ENCODE results near the gene CTRL.

CTRL gene

DNA sequence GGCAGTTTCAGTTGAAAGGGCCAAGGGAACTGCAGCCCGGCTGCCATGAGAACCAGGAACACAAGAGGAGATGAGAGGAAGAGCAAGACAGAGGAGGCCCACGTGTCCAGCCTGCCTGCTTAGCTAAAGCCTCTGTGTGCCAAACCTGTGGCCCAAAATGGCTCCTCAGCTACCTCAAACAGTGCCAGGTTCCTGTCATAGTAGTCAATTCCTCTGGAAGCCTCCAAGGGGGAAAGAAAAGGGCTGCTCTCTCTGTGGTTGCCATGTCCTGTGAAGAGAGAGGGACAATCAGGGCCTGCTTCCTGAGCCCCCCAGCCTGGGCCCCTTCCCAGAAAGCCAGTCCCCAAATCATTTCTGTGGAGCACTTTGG, 31.6 kb upstream of the CTRL start:
- no peak for DNase-seq (ENCODE audit: low read depth)

DNA sequence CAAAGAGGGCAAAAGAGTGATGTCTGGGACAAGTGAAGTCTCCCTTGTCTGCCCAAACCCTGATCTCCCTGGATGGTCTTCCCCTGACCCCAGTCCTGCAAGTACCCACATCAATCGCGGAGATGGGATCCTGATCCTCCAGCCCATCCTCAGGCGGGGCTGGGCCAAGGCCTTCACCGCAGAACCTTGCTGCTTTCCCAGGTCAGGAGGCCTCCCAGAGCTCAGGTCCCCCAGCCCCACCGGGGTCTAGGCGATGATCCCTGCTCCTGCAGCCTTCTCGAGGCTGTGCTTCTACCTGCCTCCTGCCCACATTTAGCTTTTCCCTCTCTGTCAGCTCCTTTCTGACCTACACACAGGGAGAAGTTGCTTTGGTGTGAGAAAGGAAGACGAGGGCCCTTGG, 30.5 kb upstream of the CTRL start:
- DNase-seq (ENCODE audit: low read depth), result no peak

DNA sequence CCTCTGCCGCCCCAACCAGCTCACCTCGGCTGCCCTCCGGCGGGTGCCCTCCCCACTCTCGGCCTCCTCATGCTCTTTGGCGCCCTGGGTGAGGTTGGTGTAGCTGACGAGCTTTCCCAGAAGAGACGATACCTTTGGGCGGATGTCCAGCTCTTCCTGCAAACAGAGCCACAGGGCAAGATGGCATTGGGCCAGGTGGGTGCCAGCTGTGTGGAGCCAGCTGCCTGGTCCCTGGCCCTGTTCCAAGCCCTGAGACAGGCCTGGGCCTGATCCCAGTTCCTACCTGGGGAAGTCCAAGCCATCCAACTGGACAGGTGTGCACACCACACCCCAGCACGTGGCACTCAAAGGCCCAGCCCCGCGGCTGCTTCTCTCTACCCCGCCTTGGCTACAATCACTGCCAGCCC, 29.9 kb upstream of the CTRL start:
- no peak for DNase-seq (ENCODE audit: low read depth)

DNA sequence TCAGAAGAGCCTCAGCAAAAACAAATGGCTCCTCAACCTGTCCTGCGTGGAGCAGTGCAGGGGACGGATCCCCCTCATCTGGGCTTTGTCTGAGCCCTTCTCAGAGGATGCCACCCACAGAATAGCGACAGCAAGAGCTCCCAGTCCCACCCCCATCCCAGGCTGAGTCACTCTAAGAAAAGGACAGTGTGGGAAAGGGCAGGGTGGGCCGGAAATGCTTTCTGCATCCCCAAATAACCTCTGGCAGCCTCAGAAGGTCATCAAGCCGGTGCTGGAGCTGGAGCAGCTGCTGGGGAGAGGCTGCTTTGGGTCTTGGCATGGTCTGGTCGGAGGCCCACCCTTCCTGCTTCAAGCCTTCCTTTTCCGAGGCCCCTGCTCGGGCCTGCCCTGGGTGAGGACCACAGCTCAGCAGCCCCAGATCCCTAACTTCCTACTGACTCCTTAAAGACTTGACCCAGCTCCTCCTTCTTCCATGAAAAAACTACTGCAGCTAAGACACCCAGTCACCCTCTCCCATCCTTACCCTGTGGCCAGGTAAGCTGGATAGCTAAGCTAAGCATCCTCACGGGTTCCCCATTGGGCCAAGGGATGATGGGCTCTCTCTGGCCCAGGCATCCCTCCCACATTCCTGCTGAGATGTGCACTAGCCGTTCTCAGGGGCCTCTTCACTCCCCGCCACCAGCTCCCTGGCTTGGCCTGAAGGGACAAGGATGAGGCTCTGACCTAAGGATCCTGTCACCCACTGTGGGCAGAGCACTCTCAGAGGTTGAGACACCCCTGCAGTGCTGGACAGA, 28.1 kb upstream of the CTRL start:
- no peak for DNase-seq (ENCODE audit: low read depth)

DNA sequence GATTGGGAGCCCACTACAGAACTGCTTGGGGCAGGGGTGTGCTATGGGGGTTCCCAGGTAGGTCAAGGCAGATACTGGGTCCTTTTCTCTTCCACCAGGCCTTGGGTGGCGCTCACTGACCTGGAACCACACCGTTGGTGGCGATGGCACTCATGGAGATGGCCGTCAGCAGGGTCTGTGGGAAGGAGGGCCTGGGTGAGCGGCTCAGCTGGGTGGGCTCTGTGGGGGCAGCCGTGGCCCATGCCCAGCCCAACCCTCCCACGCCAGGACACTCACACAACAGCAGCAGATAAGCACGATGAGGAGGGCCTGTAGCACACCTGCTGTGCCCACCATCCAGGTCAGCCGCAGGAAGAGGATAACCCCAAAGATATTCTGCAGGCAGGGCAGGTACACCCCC, 26.0 kb upstream of the CTRL start:
- no peak for DNase-seq (ENCODE audit: low read depth)

DNA sequence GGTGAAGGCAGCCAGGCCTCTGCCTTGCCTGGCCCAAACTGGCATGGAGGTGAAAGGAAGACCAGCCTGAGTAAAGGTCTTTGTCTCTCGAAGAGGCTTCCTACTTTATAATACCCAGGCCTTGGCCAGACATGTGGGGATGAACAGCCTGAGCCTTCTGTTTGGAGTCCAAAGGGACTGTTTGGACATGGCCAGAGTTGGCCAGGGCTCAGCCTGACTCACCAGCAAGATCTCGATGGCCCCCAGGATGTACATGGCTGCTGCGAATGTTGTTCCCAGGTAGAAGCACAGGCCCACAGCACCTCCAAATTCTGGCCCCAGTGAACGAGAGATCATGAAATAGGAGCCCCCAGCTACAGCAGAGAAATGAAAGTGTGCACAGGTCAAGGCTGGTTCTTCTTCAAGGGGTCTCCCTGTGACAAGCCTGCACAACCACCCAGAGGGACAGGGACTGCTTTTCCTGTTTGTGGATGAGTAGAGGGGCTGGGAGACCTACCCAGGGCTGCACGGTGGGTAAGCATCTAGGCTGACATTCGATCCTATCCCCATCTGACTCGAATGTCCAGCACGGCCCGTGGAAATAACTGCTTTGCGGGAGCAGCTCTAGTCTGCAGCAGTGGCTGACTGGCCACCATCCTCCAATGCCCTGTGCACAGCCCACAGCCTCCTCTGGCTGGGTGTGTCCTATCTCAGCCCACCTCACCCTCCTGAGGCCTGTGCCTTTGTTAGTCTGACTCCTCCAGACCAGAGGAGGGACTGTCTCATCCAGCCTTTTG, 22.9 kb upstream of the CTRL start:
- no peak for DNase-seq (ENCODE audit: low read depth)

DNA sequence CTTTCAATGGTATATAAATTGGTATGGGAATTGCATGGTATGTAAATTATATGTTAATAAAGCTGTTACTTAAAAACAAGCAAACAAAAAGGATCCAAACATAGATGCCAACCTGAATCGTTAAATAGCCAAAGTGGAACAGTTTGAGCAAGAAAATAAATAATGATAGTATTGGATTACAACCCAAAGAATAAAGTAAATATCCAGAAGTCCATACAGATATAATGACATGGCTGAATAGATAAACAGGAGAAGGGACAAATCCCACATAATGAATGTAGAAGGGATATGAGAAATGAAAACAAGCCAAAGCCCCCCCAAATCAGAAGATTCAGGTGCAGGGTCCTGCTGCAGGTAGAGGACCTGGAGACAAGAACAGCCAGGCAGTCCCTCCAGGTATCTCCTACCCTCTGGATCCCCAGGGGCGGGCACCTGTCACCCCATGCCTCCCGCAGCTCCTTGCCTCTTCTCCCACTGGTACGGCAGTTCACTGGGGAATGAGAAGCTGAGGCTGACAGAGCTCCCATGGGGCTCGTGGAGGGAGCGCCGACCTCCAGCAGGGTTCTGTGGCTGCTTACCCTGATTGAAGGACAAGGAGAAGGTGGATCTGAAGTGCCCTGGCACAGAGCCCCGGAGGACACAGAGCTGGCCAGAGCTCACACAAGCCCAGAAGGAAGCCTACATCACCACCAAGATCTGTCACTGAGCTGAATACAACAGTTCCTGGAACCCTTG, 22.1 kb upstream of the CTRL start:
- no peak for DNase-seq (ENCODE audit: low read depth)

DNA sequence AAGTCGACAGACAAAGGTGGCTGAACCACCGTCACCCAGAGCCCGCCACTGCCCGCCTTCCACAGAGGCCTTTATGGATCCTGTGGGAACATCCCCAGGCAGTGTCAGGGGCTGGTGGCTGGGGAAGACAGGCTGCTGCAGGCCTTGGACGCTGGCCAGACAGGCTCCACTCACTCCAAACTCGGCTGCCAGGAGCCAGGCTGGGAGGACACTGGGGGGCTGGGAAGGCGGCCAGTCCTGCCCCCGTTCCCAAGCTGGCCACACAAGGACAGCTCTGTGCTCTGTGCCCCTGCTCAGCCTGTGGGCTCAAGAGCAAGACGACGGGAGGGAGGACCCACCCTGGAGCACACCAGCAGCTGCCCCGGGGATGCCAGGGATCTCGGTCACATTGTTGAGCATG, 19.8 kb upstream of the CTRL start:
- DNase-seq (ENCODE audit: low read depth), result no peak

DNA sequence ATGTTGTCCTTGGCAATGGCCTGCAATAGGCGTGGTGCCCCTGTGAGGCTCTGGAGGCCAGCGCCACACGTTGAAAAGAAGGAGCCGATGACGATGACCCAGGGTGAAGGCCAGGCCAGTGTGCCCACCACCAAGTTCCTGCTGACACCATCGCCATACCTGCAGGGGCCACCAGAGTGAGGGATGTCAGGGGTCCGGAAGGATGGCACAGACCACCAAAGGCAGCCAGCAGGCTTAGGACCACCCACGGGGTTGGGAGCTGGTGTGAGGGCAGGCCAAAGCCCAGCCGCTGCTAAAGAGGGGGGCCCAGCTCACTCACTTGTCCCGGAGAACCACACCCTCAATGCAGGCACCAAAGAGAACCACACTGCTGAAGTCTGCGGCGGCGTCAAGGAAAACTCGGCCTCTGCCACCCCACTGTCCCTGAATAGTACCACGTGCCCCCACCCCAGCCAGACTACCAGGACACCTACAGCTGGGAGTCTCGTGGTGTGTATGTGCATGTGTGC, 18.7 kb upstream of the CTRL start:
- DNase-seq (ENCODE audit: low read depth), result no peak

DNA sequence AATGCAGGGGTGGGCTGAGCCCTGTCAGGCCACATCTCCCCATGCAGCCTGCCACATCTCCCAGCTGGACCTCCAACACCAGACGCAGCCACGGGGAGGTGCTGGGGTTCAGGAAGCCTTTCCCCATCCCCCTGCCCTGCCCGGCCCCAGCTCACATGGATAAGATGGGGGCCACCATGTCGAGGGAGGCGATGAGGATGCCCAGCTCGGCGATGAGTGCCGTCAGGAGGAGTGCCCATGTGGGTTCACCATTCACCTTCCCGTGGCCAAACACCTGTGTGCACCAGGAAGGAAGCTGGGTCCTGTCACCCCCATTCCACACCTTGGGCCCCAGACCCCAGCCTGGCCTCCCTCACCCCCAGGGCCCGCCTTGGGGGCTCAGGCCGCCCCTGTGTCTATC, 18.0 kb upstream of the CTRL start:
- DNase-seq (ENCODE audit: low read depth), result no peak

DNA sequence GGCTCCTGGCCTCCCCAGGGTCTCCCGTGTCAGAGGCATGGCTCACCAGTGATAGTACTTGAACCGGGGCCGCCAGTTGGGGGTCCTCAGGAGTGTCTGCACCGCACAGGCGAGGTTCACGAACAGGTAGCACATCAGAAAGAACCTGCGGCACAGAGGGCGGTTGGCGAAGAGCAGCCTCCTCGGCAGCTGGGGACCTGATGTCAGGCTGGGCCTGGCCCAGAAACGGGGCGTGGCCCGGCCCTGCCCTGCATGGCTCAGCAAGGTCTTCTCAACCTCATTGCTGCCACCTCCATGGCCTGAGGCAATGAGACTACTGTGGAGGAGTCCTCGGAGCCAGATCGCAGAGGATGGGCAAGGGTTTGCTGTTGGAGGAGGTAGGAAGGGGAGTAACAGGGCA, 16.4 kb upstream of the CTRL start:
- DNase-seq (ENCODE audit: low read depth), result no peak

DNA sequence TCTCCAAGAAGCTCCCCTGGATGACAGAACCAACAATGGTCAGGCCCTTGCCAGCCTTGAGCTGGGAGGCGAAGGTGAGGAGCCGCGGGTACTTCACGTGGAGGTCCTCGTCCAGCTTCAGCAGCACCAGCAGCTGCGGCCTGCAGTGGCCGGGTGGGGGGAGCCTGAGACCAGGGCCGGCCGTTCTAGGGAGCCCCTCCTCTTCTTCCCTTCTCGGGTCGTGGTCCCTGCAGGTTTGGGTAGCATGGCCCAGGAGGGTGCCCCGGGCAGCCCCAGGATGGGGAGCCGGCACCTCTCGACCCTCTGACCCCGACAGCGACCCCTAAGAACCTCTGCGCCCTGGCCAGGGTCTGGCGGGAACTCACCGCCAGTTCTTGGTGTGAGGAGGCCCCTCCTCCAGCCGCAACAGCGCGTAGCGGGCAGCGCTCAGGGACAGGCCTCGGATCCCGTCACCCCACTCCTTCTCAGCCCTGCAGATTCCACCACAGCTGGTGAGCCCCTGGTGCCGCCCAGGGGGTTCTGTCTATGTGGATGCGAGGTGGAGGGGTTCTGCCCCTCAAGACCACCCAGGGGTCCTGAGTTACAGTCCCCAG, 15.4 kb upstream of the CTRL start:
- DNase-seq (ENCODE audit: low read depth), result no peak

DNA sequence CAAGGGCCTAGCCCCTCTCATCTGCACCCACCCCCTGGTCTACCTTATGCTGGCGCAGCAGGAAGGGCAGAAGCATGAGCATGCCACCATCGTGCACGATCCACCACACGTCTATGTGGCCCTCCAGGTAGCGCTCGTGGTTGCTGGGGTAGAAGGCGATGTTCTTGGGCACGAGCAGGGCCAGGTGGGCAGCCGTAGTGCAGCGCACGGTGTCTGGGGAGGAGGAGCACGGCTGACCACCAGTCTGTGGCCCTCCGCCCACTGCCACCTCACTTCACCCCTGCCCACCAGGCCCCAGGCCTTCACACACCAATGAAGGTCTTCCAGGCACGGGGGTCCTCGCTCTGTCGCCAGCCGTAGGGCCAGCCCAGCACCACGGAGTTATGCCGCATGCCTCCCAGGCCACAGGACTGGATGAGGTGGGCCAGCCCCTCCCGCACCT, 14.5 kb upstream of the CTRL start:
- DNase-seq (ENCODE audit: low read depth), result no peak

DNA sequence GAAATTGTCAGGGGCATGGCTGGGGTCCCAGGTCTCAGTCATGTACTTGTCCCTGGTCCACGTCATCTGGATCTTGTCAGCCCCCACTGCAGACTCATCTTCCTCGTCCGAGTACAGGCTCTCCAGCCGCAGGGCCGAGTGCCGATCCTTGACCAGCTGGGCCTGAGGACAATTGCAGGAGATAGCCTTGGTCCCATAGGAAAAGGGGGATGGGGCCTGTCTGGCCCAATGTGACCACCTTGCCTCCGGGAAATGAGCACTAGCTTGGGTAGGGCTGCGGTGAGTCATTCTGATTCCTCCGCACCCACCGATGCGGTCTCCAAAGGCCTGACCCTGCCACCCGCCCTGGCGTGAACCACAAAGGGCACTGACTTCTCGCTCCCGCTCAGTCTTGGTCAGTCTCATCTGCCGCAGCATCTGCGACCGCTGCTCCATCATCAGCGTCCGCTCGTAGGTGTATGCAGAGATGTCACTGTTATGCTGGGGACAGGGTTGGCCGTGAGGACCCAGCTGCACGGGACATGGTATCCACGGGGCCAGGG, 13.8 kb upstream of the CTRL start:
- no peak for DNase-seq (ENCODE audit: low read depth)

DNA sequence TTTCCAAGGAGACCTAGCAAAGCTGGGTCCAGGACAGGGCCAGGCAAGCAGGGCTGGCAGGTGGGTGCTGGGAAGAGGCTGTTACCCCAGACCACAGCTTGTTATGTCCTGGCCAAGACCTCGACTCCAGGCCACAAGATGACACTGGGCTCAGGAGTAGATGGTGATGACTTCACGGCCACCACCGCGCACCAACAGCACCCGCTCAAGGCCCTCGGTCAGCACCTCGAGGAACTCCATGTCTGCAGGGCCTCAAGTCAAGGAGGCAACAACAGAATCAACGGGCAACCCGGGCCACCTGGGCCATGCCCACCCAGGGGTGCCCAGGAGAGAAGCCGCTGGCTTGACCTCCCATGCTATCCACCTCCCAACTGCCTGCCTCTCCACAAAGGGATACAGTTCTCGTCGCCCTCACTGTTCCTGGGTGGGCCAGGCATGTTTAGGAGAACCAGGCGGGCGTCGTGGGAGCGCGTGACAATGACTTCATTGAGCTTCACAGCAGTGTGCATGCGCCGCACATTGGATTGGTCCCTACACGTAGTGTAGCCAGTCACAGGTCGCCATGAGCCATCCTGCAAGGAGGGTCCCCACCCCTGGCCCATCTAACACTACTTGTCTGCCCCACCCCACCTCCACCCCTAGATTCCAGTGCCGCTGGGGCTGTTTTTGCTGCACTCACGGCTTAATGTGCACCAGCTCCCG, 13.2 kb upstream of the CTRL start:
- DNase-seq (ENCODE audit: low read depth), result no peak

DNA sequence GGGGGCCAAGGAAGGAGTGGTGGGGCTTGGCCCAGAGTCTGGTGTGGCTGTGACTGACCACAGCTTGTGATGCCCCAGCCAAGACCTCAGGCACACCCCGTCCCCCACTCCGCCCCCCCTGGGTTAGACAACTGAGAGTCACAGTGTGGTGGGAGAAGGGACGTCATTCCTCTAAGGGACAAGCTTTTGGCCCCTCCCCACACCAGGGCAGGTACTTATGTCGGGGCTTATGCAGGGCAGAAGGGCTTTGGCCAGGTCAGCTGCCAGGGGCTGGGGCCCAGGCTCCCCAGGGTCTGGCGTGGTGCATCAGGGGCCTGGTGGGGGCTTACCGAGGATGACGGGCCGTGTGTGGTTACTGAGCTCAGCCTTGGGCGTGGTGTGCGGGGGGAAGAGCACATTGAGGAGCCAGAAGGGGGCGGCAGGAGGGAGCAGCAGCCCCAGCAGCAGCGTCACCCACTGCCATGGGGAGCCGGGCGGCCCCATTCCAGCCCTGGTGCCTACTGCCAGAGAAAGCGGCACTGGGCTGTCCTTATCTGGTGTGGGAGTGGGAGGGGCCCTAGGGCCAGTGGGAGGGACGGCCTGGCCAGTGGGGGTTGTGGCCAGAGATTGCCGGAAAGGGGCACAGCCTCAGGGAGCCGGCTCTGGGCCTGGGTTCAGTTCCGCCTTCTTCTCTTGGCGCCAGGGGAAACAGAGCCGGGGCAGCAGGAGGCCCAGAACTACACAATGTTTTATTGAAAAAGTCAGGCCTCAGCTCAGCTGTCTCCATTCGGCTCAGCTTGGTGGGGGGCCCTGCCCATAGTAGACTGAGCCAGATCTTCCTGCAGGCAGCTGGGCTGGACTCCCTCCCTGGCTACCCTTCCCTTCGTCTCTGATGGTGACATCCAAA, 12.2 kb upstream of the CTRL start, which contains the start of gene LCAT:
LCAT (minus strand) TSS at position 502 of the 886 bp plus-strand sequence; CDS start at position 483, 19 bp downstream.
- DNase-seq (ENCODE audit: low read depth), result no peak

DNA sequence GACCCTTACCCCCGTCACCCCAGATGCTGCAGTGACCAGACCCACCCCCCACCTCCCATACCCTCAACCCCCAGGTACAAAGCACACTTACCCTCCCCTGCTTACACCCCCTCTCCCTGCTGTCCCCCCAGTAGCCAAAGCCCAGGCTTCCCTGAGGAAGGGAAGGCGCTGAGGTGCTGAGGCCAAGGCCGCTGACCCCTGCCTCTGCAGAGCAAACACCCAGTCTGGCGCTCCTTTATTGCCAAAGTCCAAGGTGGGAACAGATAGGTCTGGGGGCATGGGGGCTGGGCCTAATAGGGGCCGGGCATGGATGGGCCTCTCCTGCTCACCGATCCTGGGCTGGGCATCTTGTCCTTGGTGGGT, 11.6 kb upstream of the CTRL start:
- no peak for DNase-seq (ENCODE audit: low read depth)

DNA sequence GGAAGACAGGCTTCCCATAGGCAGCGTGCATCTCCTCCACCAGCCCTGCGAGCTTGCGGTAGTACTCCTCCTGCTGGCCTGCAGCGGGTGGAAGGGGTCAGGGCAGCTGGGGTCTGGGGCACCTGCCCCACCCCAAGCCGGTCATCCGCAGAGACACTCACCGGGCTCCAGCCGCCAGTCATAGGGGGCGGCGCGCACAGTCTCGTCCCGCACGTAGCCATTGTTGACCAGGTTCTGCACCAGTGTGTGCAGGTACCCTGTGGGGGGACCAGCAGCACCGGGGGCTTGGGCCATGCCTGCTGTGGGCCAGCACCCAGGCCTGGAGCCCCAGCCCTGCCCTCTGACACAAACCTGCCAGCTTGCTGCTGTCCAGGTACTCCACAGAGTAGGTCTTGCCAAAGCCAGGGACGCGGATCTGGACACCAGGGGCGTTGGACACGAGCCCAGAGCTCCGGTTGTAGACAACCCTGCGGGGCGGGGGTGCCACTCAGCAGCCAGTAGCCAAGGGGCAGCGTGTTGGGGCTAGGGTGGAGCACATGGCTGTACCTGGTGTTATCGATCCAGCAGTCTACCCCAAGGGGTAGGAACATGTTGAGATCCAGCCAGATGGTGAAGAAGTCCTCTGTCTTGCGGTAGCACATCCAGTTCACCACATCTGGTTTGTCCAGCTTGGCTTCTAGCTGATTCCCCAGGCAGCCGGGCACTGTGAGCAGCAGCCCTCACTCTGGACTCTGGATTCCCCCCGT, 11.0 kb upstream of the CTRL start:
- no peak for DNase-seq (ENCODE audit: low read depth)

DNA sequence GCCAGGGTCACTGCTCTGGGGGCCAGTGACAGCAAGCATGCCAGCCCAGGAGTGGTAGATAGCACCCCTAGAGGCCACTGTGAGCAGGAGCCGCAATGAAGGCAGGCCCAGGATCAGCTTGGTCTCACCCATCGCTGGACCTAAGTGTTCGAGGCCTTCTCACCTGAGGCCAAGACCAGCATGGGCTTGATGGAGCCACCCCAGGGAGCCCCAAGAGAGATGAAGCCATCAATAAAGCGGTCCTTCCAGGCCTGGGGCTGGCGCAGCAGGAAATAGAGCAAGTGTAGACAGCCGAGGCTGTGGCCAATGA, 10.5 kb upstream of the CTRL start:
- DNase-seq (ENCODE audit: low read depth), result no peak

All from activated T-helper 9 cell treated with anti-CD3 and anti-CD28 coated beads, Interleukin-2, amount 50 U/mL, for 16 hours (primary cell).